ENCODE results near the gene PTPRG.

PTPRG gene

GRCh38 chr3:61561374-61562041 lies at the start of gene PTPRG:
TSS of gene PTPRG (plus strand) at chr3:61561571. CDS start at chr3:61562288, 717 bp downstream.
- Histone ChIP-seq H3K4me1 (ENCODE audit: control insufficient read depth, insufficient read depth, low read length) (peaks cover 18% of the 10 kb centered on the region), H3K9ac (ENCODE audit: low read depth, low read length) (peak within 1 kb of the TSS; percentile 94), H3K36me3 (ENCODE audit: control insufficient read depth, insufficient read depth, low read length) (no peaks in the 10 kb centered on the region), H3K4me3 (ENCODE audit: low read depth, low read length) (peak within 1 kb of the TSS; percentile 93), H3K27me3 (ENCODE audit: control insufficient read depth, insufficient read depth, low read length) (peaks cover 11% of the 10 kb centered on the region), H3K9me3 (ENCODE audit: control insufficient read depth, insufficient read depth, low read length) (no peaks in the 10 kb centered on the region)

- no peaks in the 10 kb centered on the region for H3K27me3 ChIP-seq (ENCODE audit: control insufficient read depth, insufficient read depth, low read length)
Measured at GRCh38 chr3:61518590-61518989, 42.8 kb upstream of the PTPRG start.

DNA sequence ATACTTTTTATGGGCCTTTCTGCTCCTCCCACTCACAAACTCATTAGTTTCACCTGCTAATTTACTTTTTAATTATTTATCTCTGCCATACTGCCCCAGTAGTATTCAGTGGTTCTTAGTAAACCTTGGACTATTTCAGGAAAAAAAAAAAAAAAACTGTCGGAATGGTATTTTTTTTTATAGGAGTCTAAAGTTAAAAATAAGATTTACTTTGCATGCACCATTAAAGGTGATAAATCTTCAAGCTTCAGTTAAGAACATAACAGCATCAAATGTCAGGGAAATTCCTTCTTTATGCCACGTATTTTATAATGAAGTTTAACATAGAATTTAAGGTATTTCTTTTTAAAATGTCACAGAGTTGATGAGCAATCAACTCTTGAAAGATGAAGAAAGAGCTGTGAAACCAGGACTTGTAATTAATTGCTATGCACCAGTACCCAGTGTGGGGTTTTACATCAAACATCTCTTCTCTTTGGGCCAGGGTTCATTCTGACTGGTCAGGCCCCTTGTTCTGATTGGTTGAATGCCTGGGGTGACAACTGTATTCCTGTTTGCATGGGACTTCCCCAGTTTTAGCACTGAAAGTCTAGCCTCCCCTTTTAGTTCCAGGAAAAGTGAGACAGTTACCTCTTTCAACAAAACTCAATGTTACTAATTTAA lies 40.3 kb upstream of the PTPRG start:
- no peaks in the 10 kb centered on the region for H3K9me3 ChIP-seq (ENCODE audit: control insufficient read depth, insufficient read depth, low read length)
- H3K4me3 ChIP-seq (ENCODE audit: low read depth, low read length) = no peak overlapping the region
- no peaks in the 10 kb centered on the region for H3K27me3 ChIP-seq (ENCODE audit: control insufficient read depth, insufficient read depth, low read length)
- peaks cover 14% of the 10 kb centered on the region for H3K4me1 ChIP-seq (ENCODE audit: control insufficient read depth, insufficient read depth, low read length)
- H3K36me3 ChIP-seq (ENCODE audit: control insufficient read depth, insufficient read depth, low read length) = no peaks in the 10 kb centered on the region
- no peak overlapping the region for H3K9ac ChIP-seq (ENCODE audit: low read depth, low read length)

More at GRCh38 chr3:61518590-61518989, 42.8 kb upstream of the PTPRG start:
- peaks cover 14% of the 10 kb centered on the region for H3K4me1 ChIP-seq (ENCODE audit: control insufficient read depth, insufficient read depth, low read length)
- H3K36me3 ChIP-seq (ENCODE audit: control insufficient read depth, insufficient read depth, low read length) = no peaks in the 10 kb centered on the region
- no peak overlapping the region for H3K4me3 ChIP-seq (ENCODE audit: low read depth, low read length)
- H3K9ac ChIP-seq (ENCODE audit: low read depth, low read length) = no peak overlapping the region
- H3K9me3 ChIP-seq (ENCODE audit: control insufficient read depth, insufficient read depth, low read length) = no peaks in the 10 kb centered on the region

DNA sequence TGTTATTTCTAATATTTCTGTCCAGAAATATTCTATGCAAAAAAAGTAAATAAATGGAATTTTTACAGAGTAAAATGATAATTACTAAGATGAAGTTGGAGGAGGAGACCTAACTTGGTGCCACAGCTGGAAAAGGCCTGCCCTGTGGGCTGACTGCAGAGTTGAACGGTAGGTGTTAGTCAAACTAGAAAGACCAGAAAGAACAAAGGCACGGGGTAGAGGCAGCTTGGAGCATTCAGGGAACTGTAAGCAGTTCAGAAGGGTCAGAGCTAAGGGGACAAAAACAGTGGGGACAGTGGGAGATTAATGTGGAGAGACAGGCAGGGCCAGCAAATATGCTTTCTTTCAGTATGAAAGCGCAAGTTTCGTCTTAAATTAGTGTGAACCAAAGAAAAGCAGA lies 39.3 kb upstream of the PTPRG start:
- Histone ChIP-seq H3K4me1 (ENCODE audit: control insufficient read depth, insufficient read depth, low read length) (peaks cover 14% of the 10 kb centered on the region), H3K9ac (ENCODE audit: low read depth, low read length) (no peak overlapping the region), H3K36me3 (ENCODE audit: control insufficient read depth, insufficient read depth, low read length) (no peaks in the 10 kb centered on the region), H3K9me3 (ENCODE audit: control insufficient read depth, insufficient read depth, low read length) (no peaks in the 10 kb centered on the region), H3K27me3 (ENCODE audit: control insufficient read depth, insufficient read depth, low read length) (no peaks in the 10 kb centered on the region), H3K4me3 (ENCODE audit: low read depth, low read length) (no peak overlapping the region)

- no peak overlapping the region for H3K4me3 ChIP-seq (ENCODE audit: low read depth, low read length)
- H3K9ac ChIP-seq (ENCODE audit: low read depth, low read length) = no peak overlapping the region
- no peaks in the 10 kb centered on the region for H3K27me3 ChIP-seq (ENCODE audit: control insufficient read depth, insufficient read depth, low read length)
- H3K36me3 ChIP-seq (ENCODE audit: control insufficient read depth, insufficient read depth, low read length) = no peaks in the 10 kb centered on the region
- H3K9me3 ChIP-seq (ENCODE audit: control insufficient read depth, insufficient read depth, low read length) = no peaks in the 10 kb centered on the region
- H3K4me1 ChIP-seq (ENCODE audit: control insufficient read depth, insufficient read depth, low read length) = peaks cover 14% of the 10 kb centered on the region
Measured at GRCh38 chr3:61522626-61523025, 38.7 kb upstream of the PTPRG start.

GRCh38 chr3:61524933-61525332 lies 36.4 kb upstream of the PTPRG start:
- H3K4me1 ChIP-seq (ENCODE audit: control insufficient read depth, insufficient read depth, low read length) = peaks cover 14% of the 10 kb centered on the region
- H3K27me3 ChIP-seq (ENCODE audit: control insufficient read depth, insufficient read depth, low read length) = no peaks in the 10 kb centered on the region
- H3K4me3 ChIP-seq (ENCODE audit: low read depth, low read length) = no peak overlapping the region
- no peak overlapping the region for H3K9ac ChIP-seq (ENCODE audit: low read depth, low read length)
- no peaks in the 10 kb centered on the region for H3K9me3 ChIP-seq (ENCODE audit: control insufficient read depth, insufficient read depth, low read length)
- H3K36me3 ChIP-seq (ENCODE audit: control insufficient read depth, insufficient read depth, low read length) = no peaks in the 10 kb centered on the region

DNA sequence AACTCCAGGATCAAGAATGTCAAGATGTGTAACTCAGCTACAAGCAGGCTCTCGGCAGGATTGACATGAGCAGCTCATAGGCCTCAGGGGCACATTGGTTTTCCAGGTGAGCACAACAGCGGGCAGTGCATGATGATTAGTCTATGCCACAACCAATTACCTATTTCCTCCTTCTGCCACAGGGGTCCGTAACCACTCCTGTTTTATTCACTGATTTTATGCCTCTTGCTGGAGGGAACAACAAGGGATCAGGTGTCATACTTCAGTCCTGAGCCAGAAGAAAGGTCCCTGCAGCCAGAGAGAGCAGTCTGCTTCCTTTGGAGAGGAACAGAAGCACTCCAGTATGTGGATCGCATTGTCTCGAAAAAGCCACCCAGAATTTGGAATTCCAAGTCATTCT lies 35.1 kb upstream of the PTPRG start:
- Histone ChIP-seq H3K36me3 (ENCODE audit: control insufficient read depth, insufficient read depth, low read length) (no peaks in the 10 kb centered on the region), H3K4me1 (ENCODE audit: control insufficient read depth, insufficient read depth, low read length) (peaks cover 9% of the 10 kb centered on the region), H3K27me3 (ENCODE audit: control insufficient read depth, insufficient read depth, low read length) (no peaks in the 10 kb centered on the region), H3K9me3 (ENCODE audit: control insufficient read depth, insufficient read depth, low read length) (no peaks in the 10 kb centered on the region), H3K9ac (ENCODE audit: low read depth, low read length) (no peak overlapping the region), H3K4me3 (ENCODE audit: low read depth, low read length) (no peak overlapping the region)

GRCh38 chr3:61527011-61527410 lies 34.4 kb upstream of the PTPRG start:
- Histone ChIP-seq H3K36me3 (ENCODE audit: control insufficient read depth, insufficient read depth, low read length) (no peaks in the 10 kb centered on the region), H3K4me1 (ENCODE audit: control insufficient read depth, insufficient read depth, low read length) (peaks cover 9% of the 10 kb centered on the region), H3K9me3 (ENCODE audit: control insufficient read depth, insufficient read depth, low read length) (no peaks in the 10 kb centered on the region), H3K9ac (ENCODE audit: low read depth, low read length) (no peak overlapping the region), H3K4me3 (ENCODE audit: low read depth, low read length) (no peak overlapping the region), H3K27me3 (ENCODE audit: control insufficient read depth, insufficient read depth, low read length) (no peaks in the 10 kb centered on the region)

- no peaks in the 10 kb centered on the region for H3K36me3 ChIP-seq (ENCODE audit: control insufficient read depth, insufficient read depth, low read length)
- no peak overlapping the region for H3K9ac ChIP-seq (ENCODE audit: low read depth, low read length)
- no peak overlapping the region for H3K4me3 ChIP-seq (ENCODE audit: low read depth, low read length)
- H3K27me3 ChIP-seq (ENCODE audit: control insufficient read depth, insufficient read depth, low read length) = no peaks in the 10 kb centered on the region
- H3K4me1 ChIP-seq (ENCODE audit: control insufficient read depth, insufficient read depth, low read length) = peaks cover 4% of the 10 kb centered on the region
- no peaks in the 10 kb centered on the region for H3K9me3 ChIP-seq (ENCODE audit: control insufficient read depth, insufficient read depth, low read length)
Measured at GRCh38 chr3:61530355-61530754, 31.0 kb upstream of the PTPRG start.

GRCh38 chr3:61531528-61531927 lies 29.8 kb upstream of the PTPRG start:
- Histone ChIP-seq H3K4me3 (ENCODE audit: low read depth, low read length) (no peak overlapping the region), H3K36me3 (ENCODE audit: control insufficient read depth, insufficient read depth, low read length) (no peaks in the 10 kb centered on the region), H3K27me3 (ENCODE audit: control insufficient read depth, insufficient read depth, low read length) (no peaks in the 10 kb centered on the region), H3K9me3 (ENCODE audit: control insufficient read depth, insufficient read depth, low read length) (no peaks in the 10 kb centered on the region), H3K4me1 (ENCODE audit: control insufficient read depth, insufficient read depth, low read length) (peaks cover 9% of the 10 kb centered on the region), H3K9ac (ENCODE audit: low read depth, low read length) (no peak overlapping the region)

- H3K27me3 ChIP-seq (ENCODE audit: control insufficient read depth, insufficient read depth, low read length) = no peaks in the 10 kb centered on the region
- H3K36me3 ChIP-seq (ENCODE audit: control insufficient read depth, insufficient read depth, low read length) = no peaks in the 10 kb centered on the region
- peaks cover 17% of the 10 kb centered on the region for H3K4me1 ChIP-seq (ENCODE audit: control insufficient read depth, insufficient read depth, low read length)
- H3K9ac ChIP-seq (ENCODE audit: low read depth, low read length) = no peak overlapping the region
- no peaks in the 10 kb centered on the region for H3K9me3 ChIP-seq (ENCODE audit: control insufficient read depth, insufficient read depth, low read length)
- no peak overlapping the region for H3K4me3 ChIP-seq (ENCODE audit: low read depth, low read length)
Measured at GRCh38 chr3:61532739-61533500, 28.5 kb upstream of the PTPRG start.

DNA sequence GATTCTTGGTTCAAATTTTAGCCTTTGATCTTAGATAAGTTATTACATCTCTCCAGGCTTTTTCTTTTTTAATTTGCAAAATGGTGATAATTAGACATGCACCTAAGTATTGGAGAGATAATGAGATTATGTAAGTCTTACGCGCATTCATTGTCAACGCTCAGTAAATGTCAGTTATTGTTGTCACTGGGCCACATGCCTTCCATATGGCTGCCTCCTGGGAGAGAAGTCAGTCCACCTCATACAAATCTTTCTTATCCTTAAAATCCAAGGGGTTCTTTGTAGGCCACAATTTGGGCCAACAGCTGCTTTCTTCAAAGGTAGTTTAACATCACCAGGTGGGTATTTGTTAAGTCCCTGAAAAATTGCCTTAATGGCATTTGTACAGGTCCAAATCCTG lies 25.5 kb upstream of the PTPRG start:
- H3K4me3 ChIP-seq (ENCODE audit: low read depth, low read length) = no peak overlapping the region
- no peaks in the 10 kb centered on the region for H3K27me3 ChIP-seq (ENCODE audit: control insufficient read depth, insufficient read depth, low read length)
- H3K9ac ChIP-seq (ENCODE audit: low read depth, low read length) = no peak overlapping the region
- no peaks in the 10 kb centered on the region for H3K9me3 ChIP-seq (ENCODE audit: control insufficient read depth, insufficient read depth, low read length)
- peaks cover 19% of the 10 kb centered on the region for H3K4me1 ChIP-seq (ENCODE audit: control insufficient read depth, insufficient read depth, low read length)
- no peaks in the 10 kb centered on the region for H3K36me3 ChIP-seq (ENCODE audit: control insufficient read depth, insufficient read depth, low read length)
